ENCODE data around the gene SH3RF2.

Gene SH3RF2

GRCh38 chr5:145920542-145921210 lies 15.7 kb upstream of the SH3RF2 start:
- DNase-seq (ENCODE audit: low read depth in 2 of 2): no peak

DNA sequence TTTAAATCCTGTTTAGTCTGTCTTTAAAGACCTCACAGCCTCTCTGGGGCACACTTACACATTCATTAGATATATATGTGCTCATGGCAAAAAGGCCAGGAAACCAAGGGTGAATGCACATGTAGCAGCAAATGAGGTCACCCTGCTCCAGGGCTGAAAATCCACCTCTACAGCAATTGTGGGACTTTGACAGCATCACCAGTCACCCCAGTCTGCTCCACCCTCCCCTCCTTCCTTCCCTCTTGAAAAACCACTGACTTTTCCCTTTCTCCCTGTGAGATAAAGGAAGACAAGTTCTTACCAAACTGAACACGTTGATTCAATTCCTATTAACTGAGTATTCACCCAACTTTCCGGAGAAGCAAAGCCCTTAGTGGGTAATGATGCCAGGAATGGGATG lies 15.2 kb upstream of the SH3RF2 start:
- DNase-seq (ENCODE audit: low read depth in 2 of 2): no peak

DNA sequence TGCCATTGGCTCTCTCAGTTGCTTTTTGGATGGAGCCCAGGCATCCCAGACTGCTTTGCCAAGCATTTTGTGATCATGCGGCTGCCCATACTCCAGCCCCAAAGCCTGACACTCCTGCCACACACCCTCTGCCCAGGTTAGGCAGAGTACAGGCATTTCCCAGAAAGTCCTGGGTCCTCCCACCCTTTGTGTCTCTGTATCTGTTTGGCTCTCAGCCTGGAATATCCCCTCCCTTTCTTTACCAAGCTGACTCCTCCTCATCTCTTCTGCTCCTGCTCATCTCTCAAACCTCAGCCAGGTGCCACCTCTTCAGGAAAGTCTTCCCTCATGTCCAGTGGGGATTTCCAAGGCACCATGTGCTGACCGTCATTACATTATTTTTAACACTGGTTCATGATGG lies 14.3 kb upstream of the SH3RF2 start:
- no peak for DNase-seq (ENCODE audit: low read depth in 2 of 2)

DNA sequence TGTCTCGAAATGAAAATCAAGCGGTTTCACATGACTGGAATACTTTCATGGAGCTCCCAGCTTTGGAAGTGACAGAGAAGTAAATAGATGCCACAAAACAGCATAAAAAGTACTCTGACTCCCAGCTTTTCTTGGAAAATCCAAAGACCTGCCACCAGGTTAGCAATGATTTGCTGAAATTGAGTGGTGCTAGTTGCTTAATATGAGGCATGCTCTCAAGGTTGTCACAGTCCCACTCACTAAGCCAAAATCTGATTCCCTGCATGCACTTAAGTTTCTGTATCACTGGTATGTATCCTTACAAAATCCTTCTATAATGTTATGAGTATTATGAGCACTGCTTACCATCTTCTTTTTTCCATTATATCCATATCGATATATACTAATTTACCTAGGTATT lies 13.0 kb upstream of the SH3RF2 start:
- no peak for DNase-seq (ENCODE audit: low read depth in 2 of 2)

DNA sequence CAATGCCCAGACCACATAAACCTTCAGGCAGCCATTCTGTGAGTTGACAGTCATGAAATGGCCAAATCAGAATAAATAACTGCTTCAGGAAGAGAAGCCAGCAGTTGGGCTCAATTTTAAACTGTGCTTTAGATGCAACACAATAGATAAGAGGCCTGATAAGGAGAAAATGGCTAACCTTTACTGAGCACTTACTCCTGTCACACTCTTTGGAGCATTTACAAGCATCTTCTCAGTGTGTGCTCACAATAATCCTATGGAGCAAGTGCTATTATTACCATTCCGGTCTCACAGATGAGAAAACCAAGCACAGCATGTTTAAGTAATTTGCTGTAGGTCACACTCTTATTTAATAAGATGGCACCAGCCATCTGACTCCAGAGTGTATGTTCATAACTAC lies 11.5 kb upstream of the SH3RF2 start:
- DNase-seq (ENCODE audit: low read depth in 2 of 2): no peak

DNA sequence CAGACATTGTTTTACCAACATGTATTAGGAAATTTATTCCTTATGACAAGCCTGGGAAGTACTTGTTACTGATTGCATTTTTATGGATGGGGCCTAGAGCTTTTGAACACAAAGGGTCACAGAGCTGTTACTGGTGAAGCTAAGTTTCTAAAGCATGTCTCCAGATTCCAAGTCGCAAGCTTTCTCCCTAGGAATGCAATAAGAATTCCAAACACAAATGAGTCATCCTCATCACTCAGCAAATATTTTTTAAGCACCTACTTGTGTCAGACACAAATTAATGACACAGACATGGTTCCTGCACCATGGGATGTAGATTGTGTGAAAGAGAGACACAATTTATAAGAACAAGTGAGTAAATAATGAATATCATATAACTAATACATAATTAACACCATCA lies 11.0 kb upstream of the SH3RF2 start:
- no peak for DNase-seq (ENCODE audit: low read depth in 2 of 2)

DNA sequence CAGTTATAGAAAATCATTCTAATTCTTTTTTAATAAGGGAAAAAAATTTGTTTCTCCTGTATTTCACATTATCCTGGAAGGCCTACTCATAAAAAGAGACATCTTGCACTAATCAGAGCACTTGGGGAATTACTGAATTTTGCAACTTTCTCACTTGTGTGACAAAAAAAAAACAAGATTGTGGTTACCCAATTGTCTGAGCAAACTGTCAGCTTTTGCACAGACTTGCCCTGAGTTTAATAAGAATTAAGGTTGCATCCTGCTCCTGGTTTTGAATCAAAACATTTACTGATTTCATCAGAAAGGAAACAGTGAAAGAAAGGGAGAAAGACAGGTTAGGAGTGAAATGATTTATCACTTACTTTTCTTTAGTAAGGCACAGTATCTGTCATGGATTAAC lies 10.6 kb upstream of the SH3RF2 start:
- no peak for DNase-seq (ENCODE audit: low read depth in 2 of 2)

DNA sequence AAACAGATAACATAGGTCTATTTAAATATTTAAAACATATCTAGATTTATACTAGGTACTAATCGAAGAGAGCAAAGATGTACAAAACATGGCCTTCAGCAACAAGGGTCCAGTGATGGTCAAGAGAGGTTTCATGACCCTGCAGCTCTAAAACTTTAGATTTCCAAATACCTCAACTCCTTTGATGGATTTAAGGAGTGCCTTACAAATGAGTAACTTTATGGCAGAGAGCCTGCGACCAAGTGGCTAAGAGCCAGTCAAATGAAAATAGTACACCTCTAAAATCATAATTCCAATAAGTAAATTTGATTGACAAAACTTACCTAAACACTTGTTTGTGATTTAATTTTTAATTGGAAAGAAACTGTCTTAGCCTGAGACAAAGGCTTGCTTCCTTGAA lies 4.7 kb upstream of the SH3RF2 start:
- no peak for DNase-seq (ENCODE audit: low read depth in 2 of 2)

DNA sequence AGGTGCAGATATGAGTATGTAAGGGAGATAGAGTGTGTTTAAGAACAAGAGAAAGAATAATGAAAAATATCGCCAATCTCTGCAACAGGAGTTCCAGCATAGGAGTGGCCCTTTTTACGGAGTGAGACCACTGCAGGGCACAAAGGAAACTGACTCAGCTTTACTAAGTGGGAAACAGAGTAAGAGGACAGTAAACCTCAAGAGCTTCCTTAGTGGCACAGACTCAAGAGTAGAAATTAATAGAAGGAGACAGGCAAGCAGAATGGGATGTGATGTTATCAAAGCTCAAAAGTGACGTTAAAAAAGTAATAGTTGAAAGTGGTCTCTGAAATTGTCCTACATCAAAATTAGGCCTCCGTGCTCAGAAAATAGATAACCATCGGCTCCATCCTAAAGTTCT lies 2.1 kb upstream of the SH3RF2 start:
- no peak for DNase-seq (ENCODE audit: low read depth in 2 of 2)

DNA sequence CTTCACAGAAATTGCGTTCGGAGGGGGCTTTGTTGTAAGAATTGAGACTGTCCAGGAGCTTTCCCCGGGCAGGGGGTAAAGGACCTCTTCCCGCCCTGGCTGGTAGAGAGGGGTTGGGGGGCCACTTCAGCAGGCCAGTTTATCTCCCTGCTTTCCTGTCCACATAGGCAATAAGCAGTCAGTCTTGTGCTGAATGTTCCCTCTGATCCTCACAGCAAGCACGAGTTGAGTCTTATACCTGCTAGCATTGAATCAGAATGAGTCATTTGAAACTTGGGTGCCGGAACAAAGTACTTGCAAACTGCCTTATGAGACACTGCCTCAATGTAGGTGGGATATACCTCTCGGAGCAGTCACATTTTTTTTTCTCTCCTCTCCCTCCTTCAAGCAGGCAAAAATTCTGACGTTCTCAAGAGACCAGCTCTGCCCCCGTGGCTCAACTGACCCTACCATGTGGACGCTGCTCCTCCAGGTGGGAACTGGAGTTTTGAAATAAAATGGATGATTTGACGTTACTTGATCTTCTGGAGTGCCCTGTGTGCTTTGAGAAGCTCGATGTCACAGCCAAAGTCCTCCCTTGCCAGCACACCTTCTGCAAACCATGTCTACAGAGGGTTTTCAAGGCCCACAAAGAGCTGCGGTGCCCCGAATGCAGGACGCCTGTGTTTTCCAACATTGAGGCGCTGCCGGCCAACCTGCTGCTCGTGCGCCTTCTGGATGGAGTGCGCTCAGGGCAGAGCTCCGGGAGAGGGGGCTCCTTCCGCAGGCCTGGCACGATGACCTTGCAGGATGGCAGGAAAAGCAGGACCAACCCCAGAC lies 1.3 kb downstream of the SH3RF2 start:
- DNase-seq (ENCODE audit: low read depth in 2 of 2): no peak

DNA sequence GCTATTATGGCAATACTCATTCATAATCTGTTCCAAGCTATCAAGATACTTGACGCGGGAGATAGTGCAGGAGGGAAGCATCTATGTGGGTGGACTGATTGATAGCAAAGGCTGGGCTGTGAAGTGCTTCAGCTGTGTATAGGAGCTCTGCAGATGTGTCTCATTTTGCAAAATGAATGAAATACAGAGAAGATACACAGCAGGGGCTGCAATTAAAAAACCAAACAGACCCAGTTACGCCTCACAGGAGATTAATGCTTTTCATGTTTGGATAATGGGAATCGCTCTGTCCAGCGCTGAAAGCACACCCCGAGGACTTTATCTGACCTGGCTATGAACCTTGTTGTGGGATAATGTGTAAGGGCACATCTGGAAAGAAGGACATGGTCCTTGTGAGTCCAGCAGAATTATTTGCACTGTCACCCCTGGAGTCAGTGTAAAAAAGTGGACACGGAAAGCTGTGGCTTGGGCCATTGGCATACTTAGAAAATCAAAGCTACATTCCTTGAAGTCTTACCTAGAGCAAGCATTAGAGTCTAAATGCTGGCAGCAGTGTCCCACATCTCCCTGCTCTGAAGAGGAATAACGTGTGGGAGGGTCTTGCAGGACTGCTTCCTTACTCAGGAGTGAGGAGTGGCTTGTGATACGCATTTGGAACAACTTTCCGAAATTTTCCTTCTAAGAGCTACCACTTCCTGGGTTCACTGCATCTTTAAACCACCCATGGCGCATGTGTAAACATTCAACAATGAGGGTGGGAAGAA lies 2.6 kb downstream of the SH3RF2 start:
- no peak for DNase-seq (ENCODE audit: low read depth in 2 of 2)

DNA sequence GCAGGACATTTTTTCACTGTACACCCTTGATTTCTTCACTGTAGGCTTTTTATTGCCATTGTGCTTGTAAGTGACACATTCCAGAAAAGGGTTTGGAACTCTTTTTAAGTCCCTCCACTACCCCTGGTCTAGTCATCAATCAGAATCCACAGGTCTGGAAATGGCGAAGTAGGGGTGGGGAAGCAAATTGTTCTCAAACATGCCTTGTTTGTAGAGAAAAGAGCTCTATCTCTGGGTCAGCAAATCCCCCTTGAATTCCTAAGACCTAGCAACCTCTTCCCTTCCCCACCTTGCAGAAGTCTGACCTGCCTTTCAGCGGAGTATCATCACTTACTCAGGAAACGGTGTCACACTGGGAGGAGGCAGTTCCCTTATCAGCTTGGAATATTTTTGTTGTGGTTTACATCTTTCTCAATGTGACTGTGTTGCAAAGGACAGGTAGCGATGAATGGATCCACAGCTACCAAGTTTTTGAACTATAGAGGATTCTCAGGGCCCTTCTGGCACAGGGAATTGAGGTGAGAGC lies 3.2 kb downstream of the SH3RF2 start:
- no peak for DNase-seq (ENCODE audit: low read depth in 2 of 2)

GRCh38 chr5:145941096-145941447 lies 4.7 kb downstream of the SH3RF2 start:
- no peak for DNase-seq (ENCODE audit: low read depth in 2 of 2)

- no peak for DNase-seq (ENCODE audit: low read depth in 2 of 2)
These were observed 5.2 kb downstream of the SH3RF2 start for GRCh38 chr5:145941448-145942130.

GRCh38 chr5:145942201-145942600 lies 5.8 kb downstream of the SH3RF2 start:
- DNase-seq (ENCODE audit: low read depth in 2 of 2): no peak

DNA sequence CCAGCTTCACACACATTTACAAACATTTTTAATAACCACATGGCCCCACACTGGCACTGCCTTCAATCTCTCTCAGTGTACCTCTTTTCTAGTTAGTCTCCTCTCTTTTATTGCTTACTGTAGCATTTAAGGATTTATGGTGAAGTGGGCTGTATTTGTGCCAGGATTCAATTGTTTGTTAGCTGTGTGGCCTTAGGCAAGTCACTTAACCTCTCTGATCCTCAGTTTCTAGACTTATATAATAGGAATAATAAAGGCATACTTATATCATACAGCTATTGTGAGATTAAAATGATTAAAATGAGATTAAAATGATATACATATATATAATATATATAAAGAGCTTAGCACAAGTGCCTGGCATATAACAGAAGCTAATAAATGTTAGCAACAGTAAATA lies 6.4 kb downstream of the SH3RF2 start:
- no peak for DNase-seq (ENCODE audit: low read depth in 2 of 2)

DNA sequence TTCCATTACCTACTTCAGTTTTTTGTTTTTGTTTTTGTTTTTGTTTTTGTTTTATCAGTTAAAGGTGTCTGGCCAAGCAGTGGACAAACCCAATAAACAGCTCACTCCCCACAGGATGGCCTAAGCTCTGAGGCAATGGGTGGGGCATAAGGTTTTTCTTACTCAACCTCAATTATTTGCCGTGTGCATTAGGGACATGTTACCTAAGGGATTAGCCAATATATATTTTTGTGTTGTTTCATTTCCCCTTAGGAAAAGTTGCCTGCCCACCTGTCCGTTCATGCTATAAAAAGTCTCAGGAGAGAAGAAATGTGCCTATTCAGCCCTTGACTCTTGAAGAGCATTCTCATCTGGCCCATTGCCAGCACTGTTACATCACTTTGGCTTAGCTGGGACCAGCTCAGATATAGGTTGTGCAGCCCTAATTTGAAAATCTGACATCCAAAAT lies 7.3 kb downstream of the SH3RF2 start:
- no peak for DNase-seq (ENCODE audit: low read depth in 2 of 2)

DNA sequence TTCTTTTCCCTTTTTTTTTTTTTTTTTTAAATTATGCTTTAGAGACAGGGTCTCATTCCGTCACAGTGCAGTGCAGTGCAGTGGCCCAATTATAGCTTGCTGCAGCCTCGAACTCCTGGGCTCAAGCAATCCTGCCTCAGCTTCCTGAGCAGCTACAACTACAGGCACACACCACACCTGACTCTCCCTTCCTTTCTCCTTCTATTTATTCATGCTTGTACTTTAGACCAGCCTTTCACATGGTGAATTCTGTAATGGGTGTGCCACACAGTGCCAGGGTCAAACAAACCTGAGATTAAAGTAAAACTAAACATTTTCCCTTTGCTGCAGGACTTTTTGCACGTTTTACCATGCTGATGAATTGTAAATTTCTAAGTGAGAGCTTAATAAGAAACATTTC lies 8.0 kb downstream of the SH3RF2 start:
- no peak for DNase-seq (ENCODE audit: low read depth in 2 of 2)

- DNase-seq (ENCODE audit: low read depth in 2 of 2): no peak
These were observed 9.3 kb downstream of the SH3RF2 start for GRCh38 chr5:145945620-145946111.

GRCh38 chr5:145946112-145946861 lies 9.9 kb downstream of the SH3RF2 start:
- no peak for DNase-seq (ENCODE audit: low read depth in 2 of 2)

DNA sequence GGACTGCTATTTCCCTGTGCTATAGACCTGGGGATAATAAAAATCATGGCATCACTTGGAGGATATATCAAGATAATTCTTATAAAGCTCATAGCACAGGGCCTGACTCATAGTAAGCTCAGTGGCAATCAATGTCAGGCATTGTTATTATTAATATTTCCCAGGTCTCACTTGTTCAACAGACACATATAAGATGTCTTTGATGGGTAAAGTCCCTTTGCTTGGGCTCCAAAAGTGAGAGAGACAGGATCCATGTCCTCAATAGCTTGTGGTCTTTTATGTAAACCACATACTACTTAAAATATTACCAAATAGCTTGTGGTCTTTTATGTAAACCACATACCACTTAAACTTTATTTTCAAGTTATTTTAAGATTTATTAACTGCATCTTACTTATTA lies 11.2 kb downstream of the SH3RF2 start:
- no peak for DNase-seq (ENCODE audit: low read depth in 2 of 2)

Data from stimulated activated CD8-positive, alpha-beta memory T cell treated with anti-CD3 and anti-CD28 coated beads, Interleukin-7, amount 100 ng/mL, for 1 hour (primary cell).